ENCODE results near the gene MAL.

MAL gene

DNA sequence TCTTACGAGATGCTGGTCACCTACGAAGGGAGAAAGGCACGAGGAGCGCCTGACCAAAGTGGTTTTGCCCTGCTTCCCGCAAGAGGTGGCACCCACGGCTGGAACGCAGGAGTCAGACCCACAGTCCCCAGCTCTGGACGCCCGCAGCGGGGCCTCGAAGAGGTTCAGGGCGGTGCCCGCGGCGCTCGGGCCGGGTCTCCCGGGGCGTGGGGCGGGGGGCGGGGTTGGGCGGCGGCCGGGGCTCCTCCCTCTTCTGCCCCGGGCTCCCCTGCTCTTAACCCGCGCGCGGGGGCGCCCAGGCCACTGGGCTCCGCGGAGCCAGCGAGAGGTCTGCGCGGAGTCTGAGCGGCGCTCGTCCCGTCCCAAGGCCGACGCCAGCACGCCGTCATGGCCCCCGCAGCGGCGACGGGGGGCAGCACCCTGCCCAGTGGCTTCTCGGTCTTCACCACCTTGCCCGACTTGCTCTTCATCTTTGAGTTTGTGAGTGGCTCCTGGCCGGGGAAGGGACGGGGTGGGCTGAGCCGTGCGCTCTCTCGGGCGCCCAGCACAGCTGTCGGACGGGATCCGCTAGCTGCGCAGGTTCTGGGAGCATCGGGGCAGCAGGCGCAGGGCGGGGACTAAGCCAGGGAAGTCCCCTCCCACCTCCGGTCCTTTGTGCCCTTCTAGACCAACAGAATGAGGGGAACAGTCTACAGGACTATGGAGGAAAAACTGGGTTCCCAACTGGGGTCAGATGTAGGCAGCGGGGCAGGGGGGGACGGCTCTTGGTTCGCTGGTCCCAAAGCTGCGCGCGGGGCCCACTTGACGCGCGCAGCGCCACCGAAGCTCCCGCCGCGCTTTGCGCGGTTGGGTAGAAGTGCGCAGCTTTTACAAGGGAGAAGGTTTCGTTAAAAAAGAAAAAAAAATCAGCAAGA is at the start of gene MAL:
TSS of gene MAL (plus strand) at position 303 of the 914 bp plus-strand sequence. CDS start at position 388, 85 bp downstream.
- DNase-seq (ENCODE audit: low spot score), result peak; percentile 23

DNA sequence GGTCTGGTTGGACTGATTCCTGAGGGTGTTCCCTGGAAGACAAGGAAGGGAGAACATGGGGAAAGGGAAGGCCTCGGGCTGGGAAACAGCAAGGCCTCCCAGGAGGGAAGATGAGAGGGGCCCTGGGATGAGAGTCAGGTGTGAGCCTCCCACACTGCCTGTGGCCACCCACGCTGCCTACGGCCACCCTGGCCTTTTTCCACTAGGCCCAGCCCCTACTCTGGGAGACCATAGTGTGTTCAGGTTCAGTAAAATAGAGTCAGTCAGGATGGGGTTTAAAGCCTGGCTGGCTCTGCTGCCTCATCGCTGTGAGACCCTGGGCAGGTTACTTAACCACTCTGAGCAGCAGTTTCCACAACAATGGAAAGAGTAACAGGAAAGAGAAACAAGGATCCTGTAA is 47.7 kb upstream of the MAL start:
- no peak for DNase-seq (ENCODE audit: low spot score)

DNA sequence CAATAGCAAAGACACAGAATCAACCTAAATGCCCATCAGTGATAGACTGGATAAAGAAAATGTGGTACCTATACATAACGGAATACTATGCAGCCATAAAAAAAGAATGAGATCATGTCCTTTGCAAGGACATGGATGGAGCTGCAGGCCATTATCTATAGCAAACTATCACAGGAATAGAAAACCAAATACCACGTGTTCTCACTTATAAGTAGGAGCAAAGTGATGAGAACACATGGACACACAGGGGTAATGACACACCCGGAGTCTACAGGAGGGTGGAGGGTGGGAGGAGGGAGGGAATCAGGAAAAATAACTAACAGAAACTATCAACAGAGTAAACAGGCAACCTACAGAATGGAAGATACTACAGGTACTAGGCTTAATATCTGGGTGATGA is 46.6 kb upstream of the MAL start:
- DNase-seq (ENCODE audit: low spot score), result no peak

DNA sequence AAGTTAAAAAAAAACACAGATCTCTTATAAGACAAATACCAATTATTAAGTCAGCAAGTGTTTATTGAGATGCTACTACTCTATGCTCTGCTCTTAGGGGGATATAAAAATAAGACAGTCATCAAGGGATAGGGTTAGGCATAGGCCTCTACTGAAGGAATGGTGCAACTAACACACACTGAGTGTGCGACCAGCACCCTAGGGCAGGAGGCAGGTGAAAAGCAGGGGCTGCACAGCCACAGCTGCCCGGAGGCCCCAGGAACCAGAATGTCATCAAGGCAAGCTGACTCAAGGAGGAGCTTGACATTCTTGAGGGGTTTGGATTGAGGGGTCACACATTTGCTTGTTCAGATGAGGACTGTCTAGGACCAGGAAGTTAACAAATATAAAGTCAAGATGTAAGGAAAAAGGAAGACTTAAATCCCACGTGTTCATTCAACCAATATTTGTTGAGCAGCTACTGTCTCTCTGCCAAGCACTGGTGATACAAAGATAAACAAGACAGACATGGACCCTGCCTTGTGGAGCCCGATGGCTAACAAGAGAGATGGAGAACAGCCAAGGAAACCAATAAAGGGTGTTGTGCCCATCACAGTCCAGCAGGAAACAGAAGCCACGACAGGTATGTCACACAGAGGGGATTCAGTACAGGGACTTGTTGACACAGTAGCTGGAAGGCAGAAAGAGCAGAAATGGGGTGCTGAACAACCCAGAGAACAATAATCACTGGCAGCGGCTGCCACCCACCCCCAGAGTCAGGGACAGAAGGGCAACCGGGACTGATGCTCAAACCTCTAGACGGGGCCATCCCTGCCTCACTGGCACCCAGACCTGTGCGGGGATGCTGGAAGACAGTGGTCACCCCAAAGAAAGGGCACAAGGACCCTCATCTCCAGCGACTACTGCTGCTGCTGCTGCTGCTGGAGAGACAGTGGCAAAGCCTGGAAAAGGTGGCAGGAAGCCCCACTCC is 45.8 kb upstream of the MAL start:
- no peak for DNase-seq (ENCODE audit: low spot score)

DNA sequence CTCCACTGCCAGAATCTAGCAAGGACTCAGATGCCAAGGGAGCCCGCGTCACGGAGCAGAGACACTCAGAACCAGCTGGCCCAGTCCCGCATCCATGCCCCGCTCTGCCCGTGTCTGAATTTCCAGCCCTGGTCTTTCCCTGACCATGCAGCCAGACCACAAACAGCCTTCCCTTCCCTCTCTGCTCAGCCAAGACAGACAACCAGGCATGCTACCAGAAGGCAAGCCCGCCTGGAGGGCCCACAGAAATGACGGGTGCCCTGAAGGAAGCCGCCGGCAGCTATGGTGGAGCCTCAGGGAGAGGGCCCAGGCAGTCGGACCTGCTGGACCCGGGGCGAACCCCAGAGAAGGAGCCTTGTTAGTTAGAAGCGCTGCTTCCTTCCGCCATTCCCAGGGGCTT is 45.1 kb upstream of the MAL start:
- DNase-seq (ENCODE audit: low spot score), result no peak

DNA sequence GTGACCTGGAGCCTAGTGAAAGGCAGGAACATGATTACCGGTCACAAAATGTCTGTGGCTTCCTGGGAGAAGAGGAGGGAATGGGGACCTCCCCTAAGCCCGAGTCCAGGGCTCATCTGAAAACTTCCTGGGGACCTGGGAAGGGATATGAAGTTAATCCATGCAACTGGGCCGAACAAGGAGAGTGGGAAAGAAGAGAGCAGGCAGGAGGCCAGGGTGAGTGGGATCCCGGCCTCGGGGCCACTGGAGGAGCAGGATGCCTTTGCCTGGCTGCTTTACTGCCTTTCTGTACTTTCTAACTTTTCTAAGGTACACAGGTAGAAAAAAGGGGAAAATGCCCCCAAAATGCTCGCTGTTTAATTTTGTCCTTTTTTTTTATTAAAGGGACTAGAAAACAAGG is 43.4 kb upstream of the MAL start:
- DNase-seq (ENCODE audit: low spot score), result no peak

DNA sequence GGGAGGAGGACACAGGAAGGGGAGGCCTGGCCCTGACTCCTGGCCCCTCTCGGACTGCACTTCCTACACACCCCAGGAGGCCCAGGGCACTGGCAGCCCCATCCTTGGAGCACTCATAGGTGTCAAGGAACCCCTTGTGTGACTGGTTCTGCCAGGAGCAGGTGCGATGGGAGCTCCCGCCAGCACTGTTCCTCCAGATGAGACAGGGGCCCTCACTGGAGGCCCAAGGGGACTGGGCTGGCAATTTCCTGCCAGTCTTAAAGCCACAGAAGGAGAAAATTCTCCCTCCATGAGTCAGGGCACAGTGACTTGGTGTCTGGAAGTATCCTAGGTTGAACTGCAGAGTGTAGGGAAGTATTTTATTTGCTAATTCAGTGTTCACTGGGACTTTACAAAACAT is 42.8 kb upstream of the MAL start:
- DNase-seq (ENCODE audit: low spot score), result no peak

DNA sequence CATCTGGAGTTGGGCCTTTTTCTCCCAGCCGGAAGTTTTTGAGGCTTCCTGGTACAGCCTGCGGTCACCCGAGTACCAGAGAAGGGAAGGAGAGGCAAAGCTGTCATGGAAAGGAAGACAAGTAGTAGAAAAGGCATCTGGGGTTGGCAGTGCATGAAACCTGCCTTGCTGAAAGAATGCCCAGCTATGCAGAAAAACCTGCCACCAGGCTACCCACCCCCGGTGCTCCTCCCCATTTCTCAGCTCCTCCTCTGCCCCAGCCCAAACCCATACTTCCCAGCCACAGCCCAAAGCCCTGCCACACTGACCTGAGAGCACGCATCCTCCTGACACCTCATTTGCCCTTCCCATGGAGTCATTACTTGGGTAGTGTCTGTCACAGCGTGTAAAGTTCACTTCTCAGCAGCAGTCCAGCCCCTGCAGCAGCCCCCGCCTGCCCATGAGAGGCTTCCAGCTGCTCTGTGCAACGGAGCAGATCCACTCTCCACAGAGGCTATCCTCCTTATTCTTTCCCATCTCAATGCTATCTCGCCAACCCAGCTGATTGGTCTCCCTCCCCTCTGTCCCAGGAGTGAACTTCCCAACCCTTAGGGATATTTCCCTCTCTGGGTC is 40.4 kb upstream of the MAL start:
- DNase-seq (ENCODE audit: low spot score), result no peak

DNA sequence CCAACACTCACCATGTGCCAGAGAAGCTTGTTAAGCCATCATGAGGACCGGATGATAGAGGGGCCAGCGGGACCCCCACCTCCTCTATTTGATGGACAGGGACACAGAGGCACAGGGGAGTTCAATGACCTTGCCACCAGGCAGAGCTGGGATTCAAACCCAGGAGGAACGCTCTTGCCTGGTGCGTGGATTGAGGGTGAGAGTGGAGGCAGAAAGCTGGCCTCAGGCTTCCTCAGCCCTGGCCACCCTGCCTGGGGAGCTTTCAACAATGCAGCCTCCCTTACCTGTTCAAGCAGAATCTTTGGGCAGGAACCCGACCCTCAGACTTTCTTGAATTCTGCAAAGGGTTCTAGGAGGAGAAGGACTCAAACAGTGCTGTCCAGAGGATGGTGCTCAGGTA is 39.9 kb upstream of the MAL start:
- DNase-seq (ENCODE audit: low spot score), result no peak

DNA sequence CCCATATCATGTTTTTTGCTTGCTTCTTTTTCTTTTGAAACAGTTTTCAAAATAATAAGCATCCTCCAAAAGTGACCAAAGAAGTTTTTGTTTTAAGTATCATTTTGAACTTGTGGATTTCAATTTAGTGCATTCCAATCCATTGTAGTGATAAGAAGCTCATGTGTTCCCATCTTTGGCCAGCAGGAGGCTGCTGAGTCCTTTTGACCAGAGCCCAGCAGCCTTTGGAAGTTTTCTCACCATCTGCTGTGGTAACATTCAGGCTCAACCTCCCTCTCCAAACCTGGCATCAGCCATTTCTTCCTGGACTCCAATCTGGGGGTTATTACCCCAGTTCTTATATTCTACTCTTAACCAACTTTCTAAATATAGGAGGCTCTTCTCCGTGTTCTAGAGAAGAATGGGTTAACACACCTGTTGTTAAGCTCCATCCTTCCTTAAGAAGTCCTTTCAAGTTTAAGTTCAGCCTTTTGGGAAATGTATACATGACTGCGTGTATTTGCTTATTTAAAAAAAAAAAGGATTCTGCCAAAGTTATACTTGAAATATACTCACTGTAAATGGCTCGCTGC is 39.0 kb upstream of the MAL start:
- peak; percentile 30 for DNase-seq (ENCODE audit: low spot score)

DNA sequence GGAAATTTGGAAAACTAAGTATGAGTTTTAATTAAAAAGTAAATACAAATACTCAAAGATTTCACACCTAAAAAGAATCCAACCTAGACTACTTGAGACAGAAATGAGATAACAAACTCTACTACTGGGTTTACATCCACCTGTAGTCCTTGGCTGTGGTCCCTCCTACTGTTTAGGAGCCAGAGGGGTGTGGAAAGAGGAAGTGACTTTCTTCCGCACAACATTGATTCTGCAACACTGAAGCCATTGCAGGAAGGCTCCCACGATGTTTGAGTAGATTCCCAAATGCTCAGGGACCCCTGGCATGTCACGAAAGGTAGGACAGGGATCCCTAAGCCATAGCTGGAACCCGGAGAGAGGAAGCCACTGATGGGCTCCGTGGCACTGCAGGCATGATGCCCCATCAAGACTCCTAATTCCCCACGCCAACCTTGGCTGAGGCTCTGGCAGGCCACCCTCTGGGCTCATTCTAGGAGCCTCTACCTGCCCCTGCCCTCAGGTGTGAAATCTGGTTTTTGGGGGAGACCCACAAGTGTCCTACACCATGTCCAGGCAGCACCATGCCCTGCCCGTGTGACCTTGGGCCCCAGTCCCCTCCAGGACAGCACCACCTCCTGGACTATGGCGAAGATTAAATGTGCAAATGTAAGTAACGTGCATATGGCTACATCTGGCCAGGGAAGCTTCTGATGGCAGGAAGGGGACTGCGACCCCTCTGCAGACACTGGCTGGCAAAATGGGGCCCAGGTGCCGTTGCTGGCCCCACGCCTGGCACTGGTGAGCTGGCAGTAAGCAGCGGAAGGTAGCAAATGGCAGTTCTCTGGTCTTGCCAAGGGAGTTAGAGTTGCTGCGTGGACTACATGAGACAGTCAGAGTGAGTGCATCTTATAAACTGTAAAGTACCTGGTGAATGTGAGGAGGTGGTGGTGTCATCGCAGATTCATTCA is 38.2 kb upstream of the MAL start:
- DNase-seq (ENCODE audit: low spot score), result no peak

DNA sequence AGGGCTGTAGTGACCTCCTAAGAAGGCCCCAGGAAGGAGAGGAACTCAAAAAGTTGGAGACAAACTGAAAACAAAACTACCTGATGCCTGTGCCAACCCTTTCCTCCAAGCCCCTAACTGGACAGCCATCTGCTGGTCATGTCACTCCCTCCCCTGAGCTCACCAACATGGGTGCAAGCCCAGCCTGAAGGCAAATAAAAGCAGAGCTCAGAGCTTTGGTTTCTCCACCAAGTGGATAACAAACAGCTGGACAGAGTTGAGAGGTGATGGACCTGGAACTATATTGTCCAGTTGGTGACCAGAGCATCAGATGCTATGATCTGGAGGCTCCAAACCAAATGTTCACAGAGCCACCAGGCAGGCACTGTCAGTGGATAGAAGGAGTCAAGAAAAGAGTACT is 34.6 kb upstream of the MAL start:
- no peak for DNase-seq (ENCODE audit: low spot score)

DNA sequence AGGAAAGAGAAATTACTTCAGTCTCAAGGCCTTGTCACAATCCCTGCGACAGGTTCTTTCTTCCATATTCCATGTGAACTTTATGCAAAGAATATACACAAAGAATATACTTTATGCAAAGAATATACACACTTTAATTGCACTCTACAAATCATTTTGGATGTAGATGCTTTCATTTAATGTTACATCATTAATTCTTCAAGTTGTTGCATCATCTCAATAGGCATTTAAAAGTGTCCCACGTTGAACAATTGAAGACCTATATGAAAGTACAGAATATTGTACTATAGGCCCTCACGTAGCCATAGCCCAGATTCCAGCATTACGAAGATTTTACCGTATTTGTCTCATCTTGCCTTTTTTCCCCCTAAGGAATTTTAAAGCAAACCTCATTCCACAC is 33.1 kb upstream of the MAL start:
- no peak for DNase-seq (ENCODE audit: low spot score)

DNA sequence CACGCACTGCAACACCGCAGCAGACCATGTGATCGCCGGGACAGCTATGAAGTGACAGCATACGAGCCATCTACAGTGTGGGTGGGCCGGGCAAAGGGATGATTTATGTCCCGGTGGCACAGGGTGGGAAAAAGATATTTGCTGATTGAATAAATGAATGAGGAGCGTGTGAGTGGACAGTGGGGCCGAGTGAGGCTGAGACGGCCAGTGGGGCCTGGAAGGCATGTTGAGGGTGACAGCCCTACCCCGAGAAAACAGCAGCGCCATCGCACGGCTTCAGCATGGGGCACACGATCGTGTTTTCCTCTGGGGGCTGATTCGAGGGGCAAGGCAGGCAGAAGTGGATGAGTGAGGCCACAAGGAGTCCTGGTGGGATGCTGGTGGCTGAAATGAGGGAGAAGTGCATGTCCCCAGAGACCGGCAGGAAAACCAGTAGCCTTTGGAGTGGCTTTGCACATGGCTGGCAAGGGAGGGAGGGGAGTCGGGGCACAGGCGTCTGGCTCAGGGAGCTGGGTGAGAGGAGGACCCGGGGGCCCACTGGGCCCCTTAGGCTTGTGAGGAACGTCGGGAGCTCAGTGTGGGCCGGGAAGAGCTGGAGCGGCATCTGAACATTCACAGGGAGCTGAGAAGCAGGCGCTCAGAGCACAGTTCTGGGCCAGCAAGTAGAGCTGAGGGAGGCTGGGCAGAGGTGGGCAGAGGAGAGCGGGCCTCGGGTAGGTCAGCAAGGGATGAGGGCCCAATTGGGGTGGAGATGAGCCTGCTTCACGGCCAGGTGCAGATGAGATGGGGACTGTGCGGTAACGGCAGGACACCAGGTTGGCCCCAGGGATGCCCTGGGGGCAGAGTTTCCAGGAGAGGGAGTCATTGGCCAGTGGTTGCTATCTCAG is 32.1 kb upstream of the MAL start:
- DNase-seq (ENCODE audit: low spot score), result no peak

DNA sequence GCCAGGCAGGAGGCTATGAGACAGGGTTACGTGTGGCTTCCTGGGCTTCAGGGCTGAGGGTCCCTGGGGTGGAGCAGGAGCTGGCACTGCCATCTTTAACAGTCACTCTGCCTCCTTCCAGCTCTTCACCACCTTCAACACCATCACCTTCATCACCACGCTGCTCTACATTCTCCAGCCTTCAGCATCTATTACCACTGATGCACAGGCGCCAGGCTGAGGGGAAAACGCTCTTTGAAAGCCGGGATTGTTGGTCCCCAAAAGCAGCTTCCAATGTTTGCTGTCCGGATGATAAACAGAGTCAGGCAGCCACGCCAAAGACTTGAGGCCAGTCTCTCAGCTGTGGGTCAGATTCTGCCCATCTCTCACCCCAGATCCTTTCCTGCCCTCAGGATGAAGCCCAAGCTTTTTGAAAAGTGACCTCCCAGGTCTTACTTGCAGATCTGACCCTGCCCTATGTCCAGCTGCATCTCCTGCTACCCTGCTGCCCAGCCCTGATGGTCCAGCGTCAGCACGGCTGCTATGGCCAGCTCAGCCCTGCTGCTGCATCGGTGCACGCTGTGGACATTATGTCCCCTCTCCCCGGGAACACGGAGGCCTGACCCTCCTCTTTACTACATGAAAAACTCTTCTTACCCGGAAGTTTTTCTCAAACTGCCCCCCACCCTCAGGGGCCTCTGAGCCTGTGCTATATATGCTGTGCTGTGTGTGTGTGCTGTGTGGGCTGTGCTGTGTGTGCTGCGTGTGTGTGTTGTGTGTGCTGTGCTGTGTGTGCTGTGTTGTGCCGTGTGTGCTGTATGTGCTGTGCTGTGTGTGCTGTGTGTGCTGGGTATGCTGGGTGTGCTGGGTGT is 31.2 kb upstream of the MAL start:
- DNase-seq (ENCODE audit: low spot score), result no peak

DNA sequence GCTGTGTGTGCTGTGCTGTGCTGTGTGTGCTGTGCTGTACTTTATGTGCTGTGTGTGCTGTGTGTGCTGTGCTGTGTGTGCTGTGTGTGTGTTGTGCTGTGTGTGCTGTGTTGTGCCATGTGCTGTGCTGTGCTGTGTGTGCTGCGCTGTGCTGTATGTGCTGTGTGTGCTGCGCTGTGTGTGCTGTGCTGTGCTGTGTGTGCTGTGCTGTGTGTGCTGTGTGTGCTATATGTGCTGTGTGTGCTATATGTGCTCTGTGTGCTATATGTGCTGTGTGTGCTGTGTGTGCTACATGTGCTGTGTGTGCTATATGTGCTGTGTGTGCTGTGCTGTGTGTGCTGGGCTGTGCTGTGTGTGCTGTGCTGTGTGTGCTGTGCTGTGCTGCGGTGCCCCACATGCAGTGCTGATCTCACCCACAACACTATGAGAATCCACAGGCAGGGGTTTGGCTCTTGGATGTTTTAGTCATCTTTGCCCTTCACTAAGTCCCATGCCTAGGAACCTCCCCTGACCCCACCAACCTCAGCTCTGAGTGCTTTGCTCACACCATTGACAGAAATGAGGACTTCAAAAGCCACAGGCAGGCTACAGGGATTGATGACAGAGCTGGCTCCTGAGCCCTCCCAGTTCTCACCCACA is 30.5 kb upstream of the MAL start:
- DNase-seq (ENCODE audit: low spot score), result no peak

DNA sequence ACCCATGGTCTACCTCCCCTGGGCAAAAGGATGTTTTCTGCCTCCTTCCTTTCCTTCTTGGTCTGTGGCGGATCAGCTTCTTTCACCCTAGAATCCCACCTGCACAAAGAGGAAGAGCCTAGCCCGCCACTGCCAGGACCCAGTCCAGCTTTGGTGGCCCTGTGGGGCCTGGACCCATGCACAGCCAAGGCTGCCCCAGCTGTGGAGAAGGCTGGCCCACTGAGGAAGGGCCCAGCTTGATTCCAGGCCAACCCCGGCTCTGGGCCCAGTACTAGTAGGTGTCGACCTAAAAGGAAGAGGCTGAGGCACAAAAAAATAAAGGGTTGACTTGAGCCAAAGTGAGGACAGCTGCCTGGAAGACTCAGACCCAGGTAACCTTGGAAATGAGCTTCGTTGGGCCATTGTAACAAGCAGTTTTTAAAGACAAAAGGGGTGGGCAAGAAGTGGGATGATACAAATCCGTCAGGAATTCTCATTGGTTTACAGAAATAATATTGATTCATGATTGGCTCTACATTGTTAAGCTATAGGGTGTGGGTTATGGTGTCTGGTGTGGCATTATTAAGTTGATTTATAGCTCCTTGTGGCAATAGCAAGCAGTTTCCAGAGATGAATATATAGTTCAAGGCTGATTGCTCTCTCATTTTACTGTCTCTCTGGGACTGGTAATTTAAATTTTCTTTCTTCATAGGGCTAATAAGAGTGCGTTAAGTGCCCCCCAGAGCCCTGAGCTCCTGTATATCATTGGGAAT is 29.8 kb upstream of the MAL start:
- no peak for DNase-seq (ENCODE audit: low spot score)
